ENCODE measurements around the gene ZNF420. TPM values are rescaled to one million over a fixed set of nuclear protein-coding genes. Genes with fewer than 3 reads are reported as not detected.

Gene ZNF420
- total and polyA plus RNA-seq, 9 donors = 5.9 to 26.6 (median 15.5) TPM

- H3K36me3 ChIP-seq = no peaks in the 10 kb centered on the region
- TF ChIP-seq CTCF (IDR thresholded peaks at IDR 0.05) = no peak
- no peak for TF ChIP-seq EP300 (IDR thresholded peaks at IDR 0.05)
- TF ChIP-seq POLR2A (IDR thresholded peaks at IDR 0.05) = no peak
- no peak overlapping the region for H3K4me3 ChIP-seq
- 93 to 97% (median 96%) methylated on average over 1 of the region's 1 CpG for WGBS, 3 donors
- no peaks in the 10 kb centered on the region for H3K27me3 ChIP-seq
- peaks cover 0 to 41% of the 10 kb centered on the region in 2 donors for H3K9me3 ChIP-seq
- intact Hi-C loops (cut with DNase I) = no loop called here
- H3K27ac ChIP-seq = no peak overlapping the region
- no peak for DNase-seq
- H3K4me1 ChIP-seq (ENCODE audit: insufficient read depth) = no peaks in the 10 kb centered on the region
Measured at GRCh38 chr19:37165635-37166034, 87.4 kb downstream of the ZNF420 start.

DNA sequence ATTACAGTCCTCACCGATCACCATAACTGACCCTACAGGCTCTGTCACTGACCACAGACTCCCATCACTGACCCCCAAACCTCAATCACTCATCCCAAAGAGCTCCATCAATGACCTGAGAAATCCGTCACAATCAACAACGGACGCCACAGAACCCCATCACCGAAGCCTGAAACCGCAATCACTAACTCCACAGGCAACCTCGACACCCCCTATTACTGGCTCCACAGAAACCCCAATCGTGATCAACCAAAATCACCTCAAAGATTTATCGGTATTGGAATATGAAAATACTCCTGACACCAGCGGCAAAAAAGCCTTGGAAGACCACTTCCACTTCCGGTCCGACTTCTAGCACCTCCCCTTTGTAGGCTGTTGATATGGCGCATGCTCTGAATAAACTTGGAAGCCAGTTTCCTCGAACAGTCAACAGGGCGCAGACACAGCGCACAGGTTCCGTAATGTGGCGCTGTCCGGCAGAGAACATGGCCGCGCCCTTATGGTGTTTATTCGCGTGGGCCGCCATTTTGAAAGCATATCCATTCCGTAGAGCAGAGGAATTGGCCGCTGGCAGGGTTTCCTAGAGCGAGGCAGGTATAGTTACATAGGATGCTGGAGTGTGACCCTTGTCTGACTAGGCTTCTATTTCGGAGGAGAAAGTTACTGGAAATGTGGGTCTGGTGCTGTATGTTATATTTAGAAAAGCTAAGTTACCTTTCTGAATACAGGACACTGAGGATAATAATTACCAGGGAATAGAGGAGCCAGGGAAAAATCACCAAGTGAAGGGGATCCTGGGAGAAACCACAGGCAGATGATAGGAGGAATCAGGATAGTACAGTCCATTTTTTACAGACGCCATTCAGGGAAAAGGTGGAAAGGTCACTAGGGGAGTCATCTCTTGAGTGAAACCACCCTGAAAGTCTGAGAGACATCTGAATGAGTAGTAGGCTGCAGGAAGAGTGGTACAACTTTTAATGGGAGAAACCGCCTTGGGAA lies 94.4 kb downstream of the ZNF420 start, which contains the start of gene ZNF585A:
TSS of gene ZNF585A (minus strand) at position 328 of the 999 bp plus-strand sequence. CDS start 2,785 bp downstream, outside the sequence.
- H3K4me1 ChIP-seq (ENCODE audit: insufficient read depth) = no peaks in the 10 kb centered on the region
- intact Hi-C loops (cut with DNase I) = no loop called here
- no peaks in the 10 kb centered on the region for H3K36me3 ChIP-seq
- 4 to 5% (median 4%) methylated on average over 30 of the region's 30 CpGs for WGBS, 3 donors
- H3K27ac ChIP-seq = peak within 1 kb of the TSS; percentile 14 to 31
- H3K4me3 ChIP-seq = peak within 1 kb of the TSS; percentile 72
- TF ChIP-seq EP300 (IDR thresholded peaks at IDR 0.05) = no peak
- no peak for TF ChIP-seq CTCF (IDR thresholded peaks at IDR 0.05)
- TF ChIP-seq POLR2A (IDR thresholded peaks at IDR 0.05) = no peak
- peaks cover 0 to 10% of the 10 kb centered on the region in 2 donors for H3K9me3 ChIP-seq
- DNase-seq = peak; percentile 87 to 93 (median 90)
- no peaks in the 10 kb centered on the region for H3K27me3 ChIP-seq

Other genes with a start within 250 kb of the ZNF420 start
- 10 to 100 TPM in 1 of 7 donors, 1 to 10 TPM in 6; 3.6 to 11.8 (median 8.3) TPM for gene ZNF790, start 240.0 kb upstream of the ZNF420 start, total RNA-seq
- gene ZNF790, start 240.0 kb upstream of the ZNF420 start, polyA plus RNA-seq = 1 to 10 TPM; 3.5 to 4.5 TPM
- gene ZNF345, start 227.6 kb upstream of the ZNF420 start, total RNA-seq = 10 to 100 TPM in 2 of 7 donors, 1 to 10 TPM in 5; 3.2 to 14.1 (median 9.2) TPM
- gene ZNF345, start 227.6 kb upstream of the ZNF420 start, polyA plus RNA-seq = 1 to 10 TPM; 3.5 to 5.9 TPM
- gene ZNF829, start 162.1 kb upstream of the ZNF420 start, total RNA-seq = 1 to 10 TPM; 3.1 to 7.5 (median 6.3) TPM
- 1 to 10 TPM; 2.6 to 2.9 TPM for gene ZNF829, start 162.1 kb upstream of the ZNF420 start, polyA plus RNA-seq
- gene ZNF568, start 162.1 kb upstream of the ZNF420 start, total RNA-seq = 10 to 100 TPM; 11.1 to 25.3 (median 15.6) TPM
- 1 to 10 TPM; 9.5 to 9.8 TPM for gene ZNF568, start 162.1 kb upstream of the ZNF420 start, polyA plus RNA-seq
- 10 to 100 TPM in 5 of 7 donors, 1 to 10 TPM in 2; 8.3 to 17.2 (median 12.8) TPM for gene ZNF585A, start 94.3 kb downstream of the ZNF420 start, total RNA-seq
- 10 to 100 TPM; 10.9 to 12.6 TPM for gene ZNF585A, start 94.3 kb downstream of the ZNF420 start, polyA plus RNA-seq
- gene ZNF585B, start 132.1 kb downstream of the ZNF420 start, total RNA-seq = 10 to 100 TPM in 6 of 7 donors, 1 to 10 TPM in 1; 8.1 to 28.8 (median 19.8) TPM
- gene ZNF585B, start 132.1 kb downstream of the ZNF420 start, polyA plus RNA-seq = 10 to 100 TPM in 1 of 2 donors, 1 to 10 TPM in 1; 9.9 to 10.1 TPM
- 10 to 100 TPM in 5 of 7 donors, 1 to 10 TPM in 2; 7.2 to 18.2 (median 12.7) TPM for gene ZNF383, start 139.8 kb downstream of the ZNF420 start, total RNA-seq
- 10 to 100 TPM in 1 of 2 donors, 1 to 10 TPM in 1; 7.1 to 11.4 TPM for gene ZNF383, start 139.8 kb downstream of the ZNF420 start, polyA plus RNA-seq